Measurements from ENCODE around the gene PADI1. TPM values are rescaled to one million over a fixed set of nuclear protein-coding genes. Genes with fewer than 3 reads are reported as not detected.
A peak's percentile ranks its signal among the peaks of the same experiment; 100 is the strongest.

PADI1 gene
- total and polyA plus RNA-seq, 12 donors: 0.06 to 0.10 (median 0.08) TPM; not detected in 9

DNA sequence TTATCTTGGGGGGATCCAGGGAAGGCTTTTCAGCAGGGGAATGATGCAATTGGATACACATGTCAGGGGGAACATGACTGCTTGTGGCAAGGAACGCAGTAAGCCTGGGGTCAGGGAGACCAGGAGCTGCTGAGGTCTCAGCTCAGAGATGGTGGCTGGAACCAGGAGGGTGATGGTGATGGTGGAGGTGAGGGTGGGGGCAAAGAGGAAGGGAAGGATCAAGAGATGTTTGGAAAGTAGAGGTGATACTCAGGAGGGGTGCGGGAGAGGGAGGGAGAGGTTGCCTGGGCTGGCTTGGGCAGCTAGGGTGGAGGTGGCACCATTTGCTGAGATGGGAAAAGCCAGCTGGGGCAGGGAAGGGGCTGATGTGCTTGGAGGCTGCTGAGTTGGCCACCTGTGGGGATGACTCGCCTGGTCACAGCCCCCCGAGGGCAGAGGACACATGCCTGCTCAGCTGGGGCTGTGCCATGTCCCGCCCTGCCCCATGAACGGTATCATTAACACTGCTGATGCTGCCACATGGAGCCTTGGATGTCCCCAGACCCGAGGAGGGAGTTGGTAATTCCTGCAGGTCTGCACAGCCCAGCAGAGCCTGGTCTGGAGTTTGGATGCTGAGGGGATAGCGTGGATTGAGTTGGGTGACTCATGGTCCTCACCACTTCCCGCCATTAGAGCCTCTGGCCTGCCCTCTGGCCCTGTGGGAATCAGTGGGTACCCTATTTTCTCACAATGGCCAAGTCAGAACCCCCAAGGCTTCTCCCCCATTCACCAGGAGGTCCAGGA lies 6.3 kb upstream of the PADI1 start:
- Histone ChIP-seq H3K9me3 (replicated peaks in 1 of 3) (no peaks in the 10 kb centered on the region), H3K27ac (no peak overlapping the region), H3K36me3 (replicated peaks in 1 of 2) (no peaks in the 10 kb centered on the region), H3K4me3 (no peak overlapping the region), H3K27me3 (peaks cover 3% of the 10 kb centered on the region), H3K4me1 (replicated peaks in 1 of 2) (no peaks in the 10 kb centered on the region)
- intact Hi-C loops (cut with DNase I): no loop called here
- DNase-seq: peak in 1 of 7 donors; percentile 14
- WGBS, 4 donors: 67 to 81% (median 77%) methylated on average over 5 to 9 of the region's 9 CpGs
- TF ChIP-seq, protein P1, sequence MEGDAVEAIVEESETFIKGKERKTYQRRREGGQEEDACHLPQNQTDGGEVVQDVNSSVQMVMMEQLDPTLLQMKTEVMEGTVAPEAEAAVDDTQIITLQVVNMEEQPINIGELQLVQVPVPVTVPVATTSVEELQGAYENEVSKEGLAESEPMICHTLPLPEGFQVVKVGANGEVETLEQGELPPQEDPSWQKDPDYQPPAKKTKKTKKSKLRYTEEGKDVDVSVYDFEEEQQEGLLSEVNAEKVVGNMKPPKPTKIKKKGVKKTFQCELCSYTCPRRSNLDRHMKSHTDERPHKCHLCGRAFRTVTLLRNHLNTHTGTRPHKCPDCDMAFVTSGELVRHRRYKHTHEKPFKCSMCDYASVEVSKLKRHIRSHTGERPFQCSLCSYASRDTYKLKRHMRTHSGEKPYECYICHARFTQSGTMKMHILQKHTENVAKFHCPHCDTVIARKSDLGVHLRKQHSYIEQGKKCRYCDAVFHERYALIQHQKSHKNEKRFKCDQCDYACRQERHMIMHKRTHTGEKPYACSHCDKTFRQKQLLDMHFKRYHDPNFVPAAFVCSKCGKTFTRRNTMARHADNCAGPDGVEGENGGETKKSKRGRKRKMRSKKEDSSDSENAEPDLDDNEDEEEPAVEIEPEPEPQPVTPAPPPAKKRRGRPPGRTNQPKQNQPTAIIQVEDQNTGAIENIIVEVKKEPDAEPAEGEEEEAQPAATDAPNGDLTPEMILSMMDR (IDR thresholded peaks at IDR 0.05): no peak
- no peak for TF ChIP-seq POLR2A (IDR thresholded peaks at IDR 0.05)

DNA sequence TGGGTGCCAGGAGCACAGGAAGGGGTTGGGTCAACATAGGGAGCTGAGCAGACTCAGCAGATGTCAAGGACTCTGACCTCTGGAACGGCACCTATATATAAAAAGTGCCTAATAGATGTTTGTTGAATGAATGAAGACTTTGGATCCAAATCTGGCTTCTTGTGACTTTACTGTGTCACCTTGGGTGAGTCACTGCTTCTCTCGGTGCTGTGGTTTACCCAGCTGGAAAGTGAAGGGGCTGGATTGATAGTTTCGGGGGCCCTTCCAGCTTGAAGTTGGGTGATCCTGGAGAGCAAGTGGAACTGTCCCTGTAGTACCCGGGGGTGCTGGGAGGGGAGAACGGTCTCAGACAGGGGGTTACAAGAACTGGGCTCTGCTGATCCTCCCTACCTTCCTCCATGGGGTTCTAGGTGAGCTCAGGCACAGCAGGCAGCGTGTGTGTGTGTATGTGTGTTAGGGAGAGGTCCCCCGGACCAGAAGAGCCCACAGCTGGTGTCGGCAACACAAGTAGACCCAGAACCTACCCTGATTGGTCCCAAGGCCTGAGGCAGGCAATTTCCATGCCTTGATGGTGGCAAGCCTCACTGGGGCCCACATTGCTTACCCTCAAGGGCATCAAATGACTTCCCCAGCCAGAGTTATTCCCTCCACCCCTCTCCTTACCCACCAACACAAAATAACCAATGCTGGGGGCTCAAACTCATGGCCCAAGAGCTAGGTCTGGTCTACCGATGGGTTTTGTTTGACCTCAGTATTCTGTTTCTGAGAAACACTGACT lies 5.5 kb upstream of the PADI1 start:
- intact Hi-C loops (cut with DNase I): no loop called here
- H3K27me3 ChIP-seq: peaks cover 3% of the 10 kb centered on the region
- TF ChIP-seq, protein P1 (IDR thresholded peaks at IDR 0.05): no peak
- no peak overlapping the region for H3K4me3 ChIP-seq
- H3K27ac ChIP-seq: no peak overlapping the region
- DNase-seq: no peak
- H3K4me1 ChIP-seq (replicated peaks in 1 of 2): no peaks in the 10 kb centered on the region
- 75 to 90% (median 85%) methylated on average over 5 to 9 of the region's 9 CpGs for WGBS, 4 donors
- no peaks in the 10 kb centered on the region for H3K36me3 ChIP-seq (replicated peaks in 1 of 2)
- no peaks in the 10 kb centered on the region for H3K9me3 ChIP-seq (replicated peaks in 1 of 3)

DNA sequence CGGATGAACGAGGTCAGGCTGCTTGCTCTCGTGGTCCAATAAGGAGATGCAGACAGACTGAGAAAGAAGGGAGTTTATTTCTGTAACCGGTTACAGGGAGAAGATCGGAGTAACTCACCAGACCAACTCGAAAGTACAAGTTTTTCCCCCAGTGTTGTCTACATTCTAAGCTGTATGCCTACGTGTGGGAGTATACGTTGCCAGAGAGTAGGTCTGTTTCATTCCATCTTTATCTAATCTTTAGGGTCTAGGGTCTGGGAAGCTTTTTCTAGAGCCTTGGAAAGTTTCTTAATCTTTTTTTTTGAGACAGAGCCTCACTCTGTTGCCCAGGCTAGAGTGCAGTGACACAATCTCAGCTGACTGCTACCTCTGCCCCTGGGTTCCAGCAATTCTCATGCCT lies 4.7 kb upstream of the PADI1 start:
- intact Hi-C loops (cut with DNase I): no loop called here
- no peaks in the 10 kb centered on the region for H3K4me1 ChIP-seq (replicated peaks in 1 of 2)
- no peak for TF ChIP-seq POLR2A (IDR thresholded peaks at IDR 0.05)
- TF ChIP-seq, protein P1 (IDR thresholded peaks at IDR 0.05): no peak
- H3K4me3 ChIP-seq: no peak overlapping the region
- no peaks in the 10 kb centered on the region for H3K36me3 ChIP-seq (replicated peaks in 1 of 2)
- DNase-seq: no peak
- no peaks in the 10 kb centered on the region for H3K9me3 ChIP-seq (replicated peaks in 1 of 3)
- WGBS, 4 donors: 71 to 80% (median 73%) methylated on average over 8 of the region's 8 CpGs
- no peak overlapping the region for H3K27ac ChIP-seq
- peaks cover 3% of the 10 kb centered on the region for H3K27me3 ChIP-seq

DNA sequence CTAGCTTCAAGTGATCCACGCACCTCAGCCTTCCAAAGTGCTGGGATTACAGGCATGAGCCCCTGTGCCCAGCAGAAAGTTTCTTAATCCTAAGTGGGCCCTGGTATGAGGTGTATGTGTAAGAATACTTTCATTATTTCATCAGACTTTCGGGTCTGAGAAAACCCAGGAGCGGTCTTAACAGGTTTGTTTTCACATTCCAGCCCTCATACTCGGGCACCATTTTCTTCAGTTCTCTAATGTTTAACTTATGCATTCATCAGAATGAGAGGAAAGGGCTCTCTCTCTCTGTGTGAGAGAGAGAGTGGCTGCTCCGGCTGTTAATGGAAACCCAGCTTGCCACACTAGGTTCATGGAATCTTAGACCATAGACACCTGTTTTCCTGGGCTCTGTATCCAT lies 4.2 kb upstream of the PADI1 start:
- no peaks in the 10 kb centered on the region for H3K9me3 ChIP-seq (replicated peaks in 1 of 3)
- no peak overlapping the region for H3K4me3 ChIP-seq
- peaks cover 3% of the 10 kb centered on the region for H3K27me3 ChIP-seq
- no peaks in the 10 kb centered on the region for H3K36me3 ChIP-seq (replicated peaks in 1 of 2)
- TF ChIP-seq POLR2A (IDR thresholded peaks at IDR 0.05): no peak
- TF ChIP-seq, protein P1 (IDR thresholded peaks at IDR 0.05): no peak
- intact Hi-C loops (cut with DNase I): no loop called here
- 86 to 91% (median 88%) methylated on average over 5 of the region's 5 CpGs for WGBS, 4 donors
- no peak for DNase-seq
- H3K27ac ChIP-seq: no peak overlapping the region
- no peaks in the 10 kb centered on the region for H3K4me1 ChIP-seq (replicated peaks in 1 of 2)

Data from adrenal gland (tissue), 12 donors.